Measurements from ENCODE around the gene HEMGN. TPM values are rescaled to one million over a fixed set of nuclear protein-coding genes. Genes with fewer than 3 reads are reported as not detected.

Gene HEMGN
- total and polyA plus RNA-seq, 2 of the 8 experiments (the other 6 are each of a cell fraction or from before 2014, with no cell fraction given) = not detected

DNA sequence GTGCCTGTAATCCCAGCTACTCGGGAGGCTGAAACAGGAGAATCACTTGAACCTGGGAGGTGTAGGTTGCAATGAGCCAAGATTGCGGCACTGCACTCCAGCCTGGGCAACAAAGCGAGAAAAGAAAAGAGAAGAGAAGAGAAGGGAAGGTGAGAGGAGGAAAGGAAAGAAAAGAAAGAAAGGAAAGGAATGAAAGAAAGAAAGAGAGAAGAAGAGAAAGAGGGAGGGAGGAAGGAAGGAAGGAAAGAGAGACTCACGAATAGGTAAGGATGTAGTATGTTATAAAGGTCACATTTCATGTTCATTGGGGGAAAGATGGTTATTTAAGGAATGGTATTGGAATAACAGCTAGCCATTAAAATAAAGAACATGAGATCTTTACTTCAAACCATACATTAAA is 34.8 kb upstream of the HEMGN start:
- H2BK12ac ChIP-seq (ENCODE audit: low read depth, low read length) = no peak overlapping the region
- no peak overlapping the region for H4K8ac ChIP-seq (ENCODE audit: extremely low read depth, insufficient read depth, low read length)
- H3K14ac ChIP-seq (ENCODE audit: insufficient read length) = no peak overlapping the region
- H3K56ac ChIP-seq (replicated peaks; ENCODE audit: insufficient read length, low read depth, low read length) = no peak overlapping the region
- H3K18ac ChIP-seq (ENCODE audit: extremely low read depth, low read length) = no peak overlapping the region
- H2AK5ac ChIP-seq (ENCODE audit: low read depth, low read length) = no peak overlapping the region
- H2BK5ac ChIP-seq (ENCODE audit: low read depth, low read length) = no peak overlapping the region
- H3K36me3 ChIP-seq (ENCODE audit: control insufficient read depth in 2 of 4, insufficient read depth in 4 of 4, low read length in 3 of 4) = no peaks in the 10 kb centered on the region
- no peak overlapping the region for H3K9ac ChIP-seq (replicated peaks in 1 of 4; ENCODE audit: extremely low read depth in 1 of 4, low read depth in 3 of 4, low read length in 3 of 4)
- WGBS, 2 experiments (ENCODE audit: extremely low coverage in 1 of 2, insufficient coverage in 1 of 2, insufficient read length in 1 of 2, insufficient replicate concordance in 2 of 2, low coverage in 1 of 2, low lambda C conversion rate in 2 of 2, missing lambda C conversion rate in 1 of 2) = 86% methylated on average over 3 of the region's 4 CpGs; no CpG with 5 or more reads in 1 of the 2 experiments
- no peak overlapping the region for H3K27ac ChIP-seq (ENCODE audit: low read depth, low read length)
- H2BK15ac ChIP-seq (ENCODE audit: low read length) = no peak overlapping the region
- H2AFZ ChIP-seq (ENCODE audit: low read length) = no peak overlapping the region
- H3K9me3 ChIP-seq (ENCODE audit: insufficient read depth in 2 of 2, low read depth in 1 of 2, low read length in 1 of 2) = no peaks in the 10 kb centered on the region
- no peaks in the 10 kb centered on the region for H4K20me1 ChIP-seq (replicated peaks in 1 of 2; ENCODE audit: control insufficient read depth in 1 of 2, insufficient read depth in 2 of 2, low read length in 2 of 2)
- H3K79me2 ChIP-seq (ENCODE audit: control insufficient read depth in 1 of 2, insufficient read depth in 2 of 2, low read length in 2 of 2) = no peaks in the 10 kb centered on the region
- H3K4ac ChIP-seq (replicated peaks; ENCODE audit: insufficient read length, low read depth, low read length) = no peak overlapping the region
- H3K23ac ChIP-seq (ENCODE audit: insufficient read length) = no peak overlapping the region
- H2BK120ac ChIP-seq (replicated peaks; ENCODE audit: low read depth, low read length) = no peak overlapping the region
- H3K4me2 ChIP-seq (ENCODE audit: insufficient read depth in 1 of 2, low read depth in 2 of 2, low read length in 2 of 2) = no peak overlapping the region
- H4K91ac ChIP-seq (replicated peaks; ENCODE audit: insufficient read length, low read length) = no peak overlapping the region
- ChIA-PET CTCF (ENCODE audit: partially characterized antibody) (interaction anchor here (0.8 to 3.5 kb wide), 2 partner anchors 10 to 47 kb away, joined by 3 to 13 read pairs; partner anchors contain the start of gene ANP32B), POLR2A (ENCODE audit: partially characterized antibody) (interaction anchor here (0.6 to 1.3 kb wide), 3 partner anchors 11 to 1168 kb away, joined by 3 to 4 read pairs (median 3); partner anchors contain the start of gene ANP32B)
- no peak for DNase-seq (ENCODE audit: low read depth in 1 of 2, low spot score in 2 of 2)
- no peak overlapping the region for H2BK20ac ChIP-seq (ENCODE audit: low read length)
- no peaks in the 10 kb centered on the region for H3K4me1 ChIP-seq (replicated peaks in 1 of 4; ENCODE audit: control insufficient read depth in 3 of 4, insufficient read depth in 4 of 4, low read length in 3 of 4)
- peaks cover 5 to 44% (median 16%) of the 10 kb centered on the region in 4 experiments; a peak in 6 of 7 replicates for H3K27me3 ChIP-seq (replicated peaks in 1 of 4; ENCODE audit: control insufficient read depth in 3 of 4, extremely low read depth in 1 of 4, insufficient read depth in 3 of 4, low read length in 3 of 4)
- FAIRE-seq = no peak
- no peaks in the 10 kb centered on the region for H3K79me1 ChIP-seq (ENCODE audit: low read depth, low read length)
- H3K23me2 ChIP-seq (ENCODE audit: low read depth, low read length) = no peaks in the 10 kb centered on the region; the same call in 1 of the 2 replicates
- no peak overlapping the region for H4K5ac ChIP-seq (ENCODE audit: insufficient read length, low read depth, low read length)
- H3K4me3 ChIP-seq (ENCODE audit: extremely low read depth in 1 of 4, insufficient read depth in 2 of 4, low read depth in 3 of 4, low read length in 4 of 4) = no peak overlapping the region
- TF ChIP-seq SUZ12 (IDR thresholded peaks at IDR 0.05; ENCODE audit: low read length) = no peak
- no peak for TF ChIP-seq FOSL1 (IDR thresholded peaks at IDR 0.05; ENCODE audit: insufficient read depth, low read depth, low read length)
- TF ChIP-seq EZH2 (IDR thresholded peaks at IDR 0.05; ENCODE audit: low read depth, low read length, severe bottlenecking) = no peak
- TF ChIP-seq, protein P1, sequence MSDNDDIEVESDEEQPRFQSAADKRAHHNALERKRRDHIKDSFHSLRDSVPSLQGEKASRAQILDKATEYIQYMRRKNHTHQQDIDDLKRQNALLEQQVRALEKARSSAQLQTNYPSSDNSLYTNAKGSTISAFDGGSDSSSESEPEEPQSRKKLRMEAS (IDR thresholded peaks at IDR 0.05) = no peak
- TF ChIP-seq SRF (IDR thresholded peaks at IDR 0.05; ENCODE audit: low read depth, low read length) = no peak
- TF ChIP-seq RFX5 (IDR thresholded peaks at IDR 0.05; ENCODE audit: borderline replicate concordance, low read depth, low read length) = no peak
- no peak for TF ChIP-seq RAD21 (IDR thresholded peaks at IDR 0.05 in 1 of 2, conservative IDR thresholded peaks at IDR 0.05 in 1 of 2; ENCODE audit: low read depth in 2 of 2, low read length in 2 of 2)
- no peak for TF ChIP-seq POLR2AphosphoS5 (IDR thresholded peaks at IDR 0.05; ENCODE audit: low read depth, low read length)
- TF ChIP-seq JUN (IDR thresholded peaks at IDR 0.05; ENCODE audit: low read depth, low read length) = no peak
- TF ChIP-seq TCF12 (IDR thresholded peaks at IDR 0.05; ENCODE audit: low read depth, low read length) = no peak
- TF ChIP-seq ZNF274 (IDR thresholded peaks at IDR 0.05; ENCODE audit: borderline replicate concordance, extremely low read depth, low read length) = no peak
- TF ChIP-seq TEAD4 (IDR thresholded peaks at IDR 0.05; ENCODE audit: low read depth, low read length) = no peak
- TF ChIP-seq, protein P2, sequence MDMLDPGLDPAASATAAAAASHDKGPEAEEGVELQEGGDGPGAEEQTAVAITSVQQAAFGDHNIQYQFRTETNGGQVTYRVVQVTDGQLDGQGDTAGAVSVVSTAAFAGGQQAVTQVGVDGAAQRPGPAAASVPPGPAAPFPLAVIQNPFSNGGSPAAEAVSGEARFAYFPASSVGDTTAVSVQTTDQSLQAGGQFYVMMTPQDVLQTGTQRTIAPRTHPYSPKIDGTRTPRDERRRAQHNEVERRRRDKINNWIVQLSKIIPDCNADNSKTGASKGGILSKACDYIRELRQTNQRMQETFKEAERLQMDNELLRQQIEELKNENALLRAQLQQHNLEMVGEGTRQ (IDR thresholded peaks at IDR 0.05; ENCODE audit: low read length) = no peak
